GM18498 (cell line): ENCODE results near the gene MPRIP.
"Not testable (repeated sequence)": the region's sequence is repeated elsewhere in the genome, so short reads cannot be mapped to it uniquely, and the experiment has no call there.

Source experiments
- ATAC-seq: cut with Tn5 transposase; IDR thresholded peaks from one replicate; pipeline ENCODE4 v1.9.1; 2021; ENCODE audit warnings: mild to moderate bottlenecking, moderate library complexity; ENCODE audit not compliant: unreplicated experiment

Gene MPRIP

GRCh38 chr17:17142556-17142955 is 100.3 kb downstream of the MPRIP start:
- no peak for ATAC-seq

- ATAC-seq, result no peak
Measured at GRCh38 chr17:17143501-17143900, 101.2 kb downstream of the MPRIP start.

GRCh38 chr17:17144061-17144460 is 101.8 kb downstream of the MPRIP start:
- ATAC-seq, result no peak

GRCh38 chr17:17144916-17145665 is 102.8 kb downstream of the MPRIP start:
- ATAC-seq, result no peak

GRCh38 chr17:17146786-17147406 is 104.6 kb downstream of the MPRIP start:
- no peak for ATAC-seq

- no peak for ATAC-seq
Measured at GRCh38 chr17:17147821-17148220, 105.6 kb downstream of the MPRIP start.

GRCh38 chr17:17149520-17150447 is 107.5 kb downstream of the MPRIP start:
- ATAC-seq, result no peak

- ATAC-seq, result no peak
Measured at GRCh38 chr17:17150448-17150800, 108.2 kb downstream of the MPRIP start.

GRCh38 chr17:17151055-17151454 is 108.8 kb downstream of the MPRIP start:
- ATAC-seq, result no peak

- no peak for ATAC-seq
Measured at GRCh38 chr17:17151541-17151940, 109.3 kb downstream of the MPRIP start.

GRCh38 chr17:17151962-17152361 is 109.7 kb downstream of the MPRIP start:
- ATAC-seq, result no peak

GRCh38 chr17:17152385-17152784 is 110.1 kb downstream of the MPRIP start:
- ATAC-seq, result no peak

- ATAC-seq, result no peak
Measured at GRCh38 chr17:17153071-17153470, 110.8 kb downstream of the MPRIP start.

- no peak for ATAC-seq
Measured at GRCh38 chr17:17153709-17154108, 111.5 kb downstream of the MPRIP start.

GRCh38 chr17:17154556-17154955 is 112.3 kb downstream of the MPRIP start:
- ATAC-seq, result no peak

GRCh38 chr17:17154981-17155380 is 112.7 kb downstream of the MPRIP start:
- no peak for ATAC-seq

- no peak for ATAC-seq
Measured at GRCh38 chr17:17155568-17155967, 113.3 kb downstream of the MPRIP start.

- ATAC-seq, result no peak
Measured at GRCh38 chr17:17156107-17156506, 113.8 kb downstream of the MPRIP start.

- no peak for ATAC-seq
Measured at GRCh38 chr17:17156511-17156910, 114.3 kb downstream of the MPRIP start.

GRCh38 chr17:17157041-17157440 is 114.8 kb downstream of the MPRIP start:
- no peak for ATAC-seq

GRCh38 chr17:17158506-17158905 is 116.2 kb downstream of the MPRIP start:
- ATAC-seq, result not testable (repeated sequence)

GRCh38 chr17:17159571-17159970 is 117.3 kb downstream of the MPRIP start:
- ATAC-seq, result no peak
